HG02759 (cell line): Measurements from ENCODE around the gene FGF9.

ENCODE experiments used
- ATAC-seq: cut with Tn5 transposase; IDR thresholded peaks from one replicate; pipeline ENCODE4 v1.9.1; 2021; ENCODE audit warnings: mild to moderate bottlenecking, moderate library complexity; ENCODE audit not compliant: unreplicated experiment

The FGF9 gene

DNA sequence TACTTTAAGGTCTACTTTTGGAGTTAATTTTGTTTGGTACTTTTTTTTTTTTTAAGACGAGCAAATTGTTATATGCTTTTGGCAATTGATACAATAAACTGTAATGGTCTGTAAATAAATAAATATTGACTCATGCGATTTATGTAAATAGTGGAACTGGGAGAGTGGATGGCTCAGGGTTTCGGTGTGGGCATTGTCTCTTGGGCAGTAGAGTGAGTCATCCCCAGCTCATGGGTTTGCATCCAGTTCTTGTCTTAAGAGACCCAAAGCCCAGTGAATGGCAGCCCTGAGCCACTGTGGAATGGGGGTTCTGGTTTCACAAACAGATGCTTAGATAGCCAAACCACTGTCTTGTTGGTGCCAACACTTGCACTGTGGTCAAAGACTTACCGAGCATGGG lies 33.0 kb downstream of the FGF9 start:
- no peak for ATAC-seq

DNA sequence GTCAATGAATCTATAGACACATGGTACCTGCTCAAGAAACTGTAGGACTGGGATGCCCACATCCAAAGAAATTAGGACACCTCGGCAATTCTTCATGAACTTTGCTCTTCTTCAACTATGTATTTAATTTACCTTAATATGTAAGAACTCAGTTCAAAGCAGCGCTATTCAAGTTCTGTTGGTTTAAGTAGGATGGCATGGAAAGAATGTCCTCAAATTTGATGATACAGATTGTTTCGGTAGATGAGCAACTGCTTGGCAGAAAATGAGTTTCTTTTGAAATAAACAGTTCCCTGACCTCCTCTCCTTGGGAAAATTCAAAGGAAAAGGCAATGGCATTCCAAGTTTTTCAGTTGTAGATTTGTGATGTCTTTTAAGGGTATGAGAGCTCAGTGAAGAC lies 36.7 kb downstream of the FGF9 start:
- ATAC-seq = no peak

DNA sequence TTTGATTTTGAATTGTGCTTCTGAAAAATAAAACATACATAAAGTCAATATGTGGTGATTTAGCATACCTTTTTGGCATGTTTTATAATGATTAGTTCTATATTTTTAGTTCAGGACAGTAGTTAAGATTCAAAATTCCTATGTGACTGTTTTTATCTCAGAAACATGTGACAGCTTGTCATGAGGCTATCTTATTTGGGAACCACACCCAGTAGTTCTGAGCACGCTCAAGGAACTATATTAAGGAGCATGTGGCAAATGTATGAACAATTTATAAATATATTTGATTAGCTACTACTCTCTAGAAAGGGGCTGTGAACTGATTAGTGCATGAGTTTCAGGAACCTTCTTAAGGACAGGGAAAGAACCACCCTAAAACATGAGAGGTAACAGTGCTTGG lies 38.8 kb downstream of the FGF9 start:
- ATAC-seq = no peak

DNA sequence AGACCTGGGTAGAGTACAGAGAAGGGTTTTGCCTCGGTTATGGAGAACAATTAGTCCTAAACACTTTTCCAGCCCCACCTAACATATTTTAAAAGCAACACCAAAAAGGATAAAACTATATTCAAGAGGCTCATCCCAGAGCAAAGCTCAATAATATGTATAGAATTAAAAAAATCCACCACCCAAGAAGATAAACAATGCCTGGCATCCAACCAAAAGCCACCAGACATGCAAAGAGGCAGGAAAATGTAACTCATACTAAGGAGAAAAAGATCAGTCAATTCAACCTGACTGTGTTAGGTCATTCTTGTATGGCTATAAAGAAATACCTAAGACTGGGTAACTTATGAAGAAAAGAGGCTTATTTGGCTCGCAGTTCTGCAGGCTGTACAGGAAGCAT lies 39.3 kb downstream of the FGF9 start:
- ATAC-seq = no peak

DNA sequence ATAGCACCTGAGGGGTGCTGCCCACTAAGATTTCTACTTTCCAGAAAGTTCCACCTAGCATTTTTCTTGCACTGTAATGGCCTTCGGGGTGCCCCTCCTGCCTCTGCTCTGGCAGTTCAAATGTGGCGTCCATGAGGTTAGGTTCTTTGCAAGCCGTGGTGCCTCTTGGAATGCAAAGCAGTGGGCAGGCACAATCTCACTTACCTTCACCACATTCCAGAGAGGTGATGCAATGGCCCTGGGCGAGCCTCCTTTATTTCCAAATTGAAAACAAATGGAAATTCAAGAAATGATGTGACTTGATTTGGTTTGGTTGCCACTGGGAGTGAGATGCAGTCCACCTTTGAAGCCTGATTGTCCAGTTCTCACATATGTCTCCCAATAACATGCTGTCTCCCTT lies 46.9 kb downstream of the FGF9 start:
- ATAC-seq = no peak

DNA sequence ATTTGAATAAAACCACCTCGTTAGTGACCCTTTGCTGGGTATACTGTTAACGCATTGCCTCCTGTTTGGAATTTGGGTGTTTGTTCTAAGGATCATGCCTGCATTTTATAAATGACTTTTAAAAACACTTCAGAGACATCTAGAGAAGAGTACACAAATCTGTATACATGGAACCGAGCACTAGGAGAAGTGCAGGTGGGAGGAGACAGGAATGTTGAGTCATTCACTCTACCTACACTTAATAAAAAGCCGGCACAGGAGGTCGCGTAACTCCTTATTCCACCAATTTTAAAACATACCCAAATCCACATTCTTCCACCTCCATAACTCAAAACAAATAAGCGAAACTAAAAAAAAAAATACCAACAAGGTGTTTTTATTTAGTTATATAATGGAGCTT lies 48.6 kb downstream of the FGF9 start:
- no peak for ATAC-seq

DNA sequence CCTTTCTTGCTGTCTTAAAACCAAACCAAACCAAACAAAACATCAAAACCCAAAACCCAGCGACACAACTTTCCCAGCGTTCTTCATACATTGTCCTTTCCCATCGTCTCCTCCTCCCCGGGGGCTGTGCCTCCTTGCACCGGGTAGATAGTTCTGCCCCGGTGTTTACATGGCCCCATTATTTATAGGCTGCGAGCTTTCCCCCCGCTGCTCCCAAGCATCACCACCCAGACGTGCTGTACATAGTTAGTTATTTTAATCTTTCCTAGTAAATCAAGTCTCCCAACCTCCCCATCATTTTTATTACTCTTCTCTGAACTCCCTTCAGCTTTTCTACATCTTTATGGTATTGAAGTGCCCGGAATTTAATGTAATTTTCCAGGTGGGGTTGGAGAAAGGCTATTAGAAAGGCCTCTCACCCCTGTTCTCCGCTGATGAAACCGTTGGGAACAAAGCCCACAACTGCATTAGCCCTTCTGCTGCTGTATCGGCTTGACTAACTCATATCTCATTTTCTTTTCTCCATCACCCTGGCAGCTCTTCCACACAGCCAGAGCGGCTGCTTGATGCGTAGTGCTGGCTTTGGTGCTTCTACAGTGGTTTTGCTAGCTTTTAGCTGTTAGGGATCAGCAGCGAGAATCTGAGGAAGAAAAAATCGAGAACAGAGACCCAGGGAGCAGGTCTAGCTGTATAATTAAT lies 53.1 kb downstream of the FGF9 start:
- no peak for ATAC-seq

DNA sequence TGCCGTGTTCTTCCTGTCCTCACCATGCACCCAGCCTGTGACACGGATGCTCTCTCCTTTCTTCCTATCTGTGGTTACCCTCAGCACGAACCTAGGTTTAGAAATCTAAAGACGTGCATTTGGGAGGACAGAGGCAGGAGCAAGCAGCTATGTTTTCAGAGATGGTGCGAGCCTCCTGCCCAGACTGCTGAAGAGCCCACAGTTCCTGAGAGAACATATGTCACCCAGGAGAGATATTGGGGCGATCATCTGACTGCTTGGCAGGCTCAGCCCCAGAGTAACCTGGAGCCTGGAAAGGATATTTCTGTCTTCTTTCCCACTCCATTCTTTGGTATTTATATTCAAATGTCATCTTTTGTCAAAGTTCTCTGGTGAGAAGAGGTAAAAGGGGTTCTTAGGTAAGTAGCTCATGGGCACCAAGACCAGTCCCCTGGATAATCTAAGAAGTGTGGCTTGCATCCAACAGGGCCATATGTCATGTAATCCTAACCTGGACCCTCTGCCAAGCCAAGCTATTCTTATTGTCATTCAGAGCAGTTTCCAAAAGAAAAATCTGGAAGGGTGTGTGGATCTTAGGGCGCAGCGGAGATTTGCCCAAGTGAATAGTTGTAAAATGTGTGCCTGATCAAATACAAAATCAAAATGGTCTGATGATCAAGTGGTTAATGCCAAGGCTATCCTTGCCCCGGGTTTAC lies 59.5 kb downstream of the FGF9 start:
- no peak for ATAC-seq

DNA sequence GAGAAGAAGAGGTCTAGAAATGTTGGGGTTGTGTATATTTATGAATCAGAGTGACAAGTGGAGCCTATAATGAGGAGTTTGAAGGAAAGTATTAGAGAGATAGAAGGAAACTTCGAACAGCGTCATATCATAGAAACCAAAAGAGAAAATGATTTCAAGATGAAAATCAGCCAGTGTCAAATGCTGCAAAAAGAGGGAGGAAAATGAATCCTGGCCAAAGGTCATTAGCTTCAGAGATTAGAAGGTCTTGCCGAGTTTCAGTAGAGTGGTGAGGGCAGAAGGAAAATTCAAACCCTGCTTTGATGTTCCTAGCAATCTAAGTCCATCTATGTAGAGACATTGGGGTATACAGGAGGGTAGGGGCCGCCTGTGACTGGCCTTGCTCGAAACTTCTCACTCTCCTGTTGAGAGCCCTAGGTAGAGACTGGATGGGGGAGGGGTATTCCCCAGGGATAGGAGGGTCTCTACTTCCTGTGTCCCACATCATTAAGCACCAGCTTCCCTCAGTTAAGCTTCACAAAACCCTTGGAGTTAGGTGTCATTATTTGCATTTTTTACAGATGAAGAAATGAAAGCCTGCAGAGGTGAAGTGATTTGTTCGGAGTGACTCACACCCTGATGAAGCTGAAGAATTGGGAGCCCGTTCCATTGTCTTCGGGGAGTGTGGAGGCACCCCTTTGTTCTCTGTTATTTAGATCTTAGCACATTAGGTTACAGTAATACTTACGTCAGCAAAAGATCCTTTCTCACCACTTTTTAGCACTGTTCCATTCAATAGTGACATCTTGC lies 62.8 kb downstream of the FGF9 start:
- ATAC-seq = no peak

DNA sequence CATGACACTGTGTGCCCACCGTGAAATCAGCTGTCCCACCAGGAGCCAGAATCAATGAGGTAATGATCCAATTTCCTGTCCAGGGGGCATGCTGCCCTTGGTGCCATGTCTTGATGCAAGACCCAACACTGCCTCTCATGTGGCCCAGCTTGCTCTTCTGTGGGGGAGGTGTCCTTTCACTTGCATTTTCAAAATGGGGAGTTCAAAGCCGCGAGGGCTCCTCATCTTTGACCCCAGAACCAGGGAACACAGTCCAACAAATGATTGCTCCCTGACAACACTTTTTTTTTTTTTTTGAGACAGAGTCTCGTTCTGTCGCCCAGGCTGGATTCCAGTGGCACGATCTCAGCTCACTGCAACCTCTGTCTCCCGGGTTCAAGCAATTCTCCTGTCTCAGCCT lies 64.1 kb downstream of the FGF9 start:
- no peak for ATAC-seq

DNA sequence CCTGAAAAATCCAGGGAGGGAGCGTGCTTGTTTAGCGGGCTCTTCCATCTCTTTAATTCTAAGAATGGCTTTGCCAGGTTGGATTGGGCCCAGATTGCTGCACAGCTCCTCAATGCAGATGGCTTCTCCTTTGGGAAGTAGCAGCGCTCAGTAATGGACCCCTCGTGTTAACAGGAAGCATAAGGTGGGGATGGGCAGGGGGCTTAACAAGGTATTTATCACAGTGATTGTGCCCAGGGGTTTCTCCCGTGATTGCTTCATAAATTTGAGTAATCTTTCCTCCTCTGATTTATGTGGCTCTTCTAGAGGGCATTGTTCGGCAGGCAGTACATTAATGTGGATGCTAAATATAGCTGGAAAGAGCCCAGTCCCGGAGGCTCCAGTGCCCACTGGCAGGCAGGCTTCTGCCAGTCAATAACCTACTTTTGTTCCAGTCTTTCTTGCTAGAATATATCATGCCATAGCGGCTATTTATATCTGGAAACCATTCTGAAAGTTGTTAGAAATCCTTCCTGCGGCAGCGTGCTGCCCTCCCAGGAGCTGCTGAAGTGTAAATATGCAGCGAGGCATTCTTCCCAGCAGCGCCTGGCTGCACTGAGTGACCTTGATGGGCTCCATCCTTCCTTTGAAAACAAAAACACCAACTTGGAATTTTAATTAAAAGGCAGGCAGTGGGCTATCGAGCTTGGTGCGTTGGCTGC lies 65.0 kb downstream of the FGF9 start:
- ATAC-seq = no peak

DNA sequence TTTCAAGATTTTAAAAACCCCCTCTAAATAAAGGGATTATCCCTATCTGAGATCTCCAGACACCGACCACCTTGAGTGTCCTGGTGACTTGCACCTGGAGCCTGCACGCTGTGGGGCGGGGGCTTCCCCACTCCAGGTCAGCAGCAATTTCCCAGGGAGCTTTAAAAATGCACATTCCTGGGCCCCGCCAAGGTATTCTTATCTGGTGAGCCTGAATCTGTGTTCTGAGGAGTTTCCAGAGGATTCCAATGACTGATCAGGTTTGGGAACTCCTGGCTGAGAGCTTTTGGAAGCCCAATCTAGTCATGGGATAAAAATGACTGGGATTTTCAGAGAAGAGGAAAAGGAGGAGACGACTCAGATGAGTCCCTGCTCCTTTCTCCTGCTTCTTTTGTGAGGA lies 66.1 kb downstream of the FGF9 start:
- no peak for ATAC-seq

DNA sequence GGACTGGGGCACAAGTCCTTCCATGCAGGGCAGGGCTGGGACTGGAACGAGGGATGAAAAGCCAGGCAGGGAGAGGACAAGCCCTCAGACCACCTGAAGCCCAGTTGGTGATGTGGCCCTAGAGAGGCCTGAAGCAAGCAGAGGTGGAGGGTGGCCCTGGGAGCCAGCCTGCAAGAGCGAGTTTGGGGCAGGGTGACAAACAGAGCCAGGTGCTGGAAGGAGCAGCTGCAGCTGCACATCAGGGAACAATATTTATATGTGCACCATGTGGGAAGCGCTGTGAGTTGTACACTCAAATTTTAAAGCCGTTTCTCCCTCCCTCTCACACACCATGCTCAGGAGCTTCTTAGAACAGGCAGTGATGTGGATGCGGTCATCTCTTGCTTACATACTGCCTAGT lies 67.8 kb downstream of the FGF9 start:
- no peak for ATAC-seq

DNA sequence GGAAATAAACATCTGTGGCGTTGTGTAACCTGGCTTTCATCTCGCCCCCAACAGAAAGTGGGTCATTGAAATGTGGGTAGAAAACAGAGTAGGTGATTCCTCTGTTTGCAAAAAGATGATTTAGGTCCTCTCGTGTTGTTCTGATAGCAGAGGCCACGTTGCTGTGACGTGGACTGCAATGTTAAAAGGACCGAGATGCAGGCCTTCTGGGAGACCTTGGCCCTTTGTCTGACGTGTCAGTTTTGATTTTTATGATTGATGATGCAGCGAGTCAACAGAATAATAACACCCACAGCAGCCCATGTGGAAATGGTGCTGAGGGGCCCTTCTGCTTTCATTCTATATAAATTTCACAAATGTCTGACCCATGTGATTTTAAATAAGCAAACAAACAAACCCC lies 68.9 kb downstream of the FGF9 start:
- ATAC-seq = no peak

DNA sequence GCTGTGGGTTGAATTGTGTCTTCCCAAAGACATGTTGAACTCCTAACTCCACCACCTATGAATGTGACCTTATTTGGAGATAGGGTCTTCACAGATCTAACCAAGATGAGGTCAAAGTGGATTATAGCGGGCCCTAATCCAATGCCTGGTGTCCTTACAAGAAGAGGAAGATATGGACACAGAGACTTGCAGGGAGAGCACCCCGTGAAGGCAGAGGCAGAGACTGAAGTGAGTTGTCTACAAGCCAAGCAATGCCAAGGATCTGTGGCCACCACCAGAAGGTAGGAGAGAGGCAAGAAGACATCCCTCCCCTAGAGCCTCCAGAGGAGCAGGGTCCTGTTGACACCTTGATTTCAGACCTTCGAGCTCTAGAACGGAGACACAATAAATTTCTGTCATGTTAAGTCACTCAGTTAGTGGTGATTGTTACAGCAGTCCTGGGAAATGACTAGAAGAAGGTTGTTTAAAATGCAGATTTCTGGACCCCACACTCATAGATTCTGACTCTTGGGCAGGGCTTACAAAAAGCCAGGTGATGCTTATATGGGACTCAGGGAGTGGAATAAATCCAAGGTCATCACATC lies 70.6 kb downstream of the FGF9 start:
- no peak for ATAC-seq

DNA sequence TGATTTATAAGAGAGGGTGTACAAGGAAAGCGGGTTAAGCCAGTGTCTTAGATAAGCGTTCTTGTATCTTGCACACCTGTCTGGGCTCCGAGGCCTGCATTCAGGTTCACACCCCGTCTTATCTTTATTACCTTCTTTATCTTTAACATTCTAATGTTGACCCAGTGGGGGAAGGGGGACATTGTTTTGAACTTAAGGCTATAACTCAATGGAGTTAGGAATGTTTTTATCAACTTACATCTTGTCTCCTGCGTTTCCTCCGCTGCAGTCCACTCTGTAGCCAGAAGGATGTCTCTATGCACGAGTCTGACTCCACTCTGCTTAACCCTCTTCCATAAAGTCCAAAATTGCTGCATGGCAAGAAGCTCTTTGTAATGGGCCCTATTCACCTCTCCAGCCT lies 71.2 kb downstream of the FGF9 start:
- ATAC-seq = no peak

DNA sequence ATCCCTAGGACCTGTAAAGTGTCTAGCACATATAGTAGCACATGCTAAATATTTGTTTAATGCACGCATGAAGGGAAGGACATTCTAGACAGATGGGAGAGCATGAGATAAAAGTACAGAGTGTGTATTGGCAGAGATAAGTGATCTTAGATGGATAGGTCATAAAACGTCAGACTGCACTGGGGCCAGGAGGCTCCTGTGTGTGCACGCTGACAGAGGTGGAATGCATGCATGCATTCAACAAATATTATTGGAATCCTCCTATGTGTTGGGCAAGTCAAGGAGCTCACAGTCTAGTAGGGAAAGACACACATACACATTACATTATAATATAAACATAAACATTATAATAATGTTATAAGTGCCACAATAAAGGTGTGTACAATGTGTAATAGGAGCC lies 73.3 kb downstream of the FGF9 start:
- ATAC-seq = no peak

DNA sequence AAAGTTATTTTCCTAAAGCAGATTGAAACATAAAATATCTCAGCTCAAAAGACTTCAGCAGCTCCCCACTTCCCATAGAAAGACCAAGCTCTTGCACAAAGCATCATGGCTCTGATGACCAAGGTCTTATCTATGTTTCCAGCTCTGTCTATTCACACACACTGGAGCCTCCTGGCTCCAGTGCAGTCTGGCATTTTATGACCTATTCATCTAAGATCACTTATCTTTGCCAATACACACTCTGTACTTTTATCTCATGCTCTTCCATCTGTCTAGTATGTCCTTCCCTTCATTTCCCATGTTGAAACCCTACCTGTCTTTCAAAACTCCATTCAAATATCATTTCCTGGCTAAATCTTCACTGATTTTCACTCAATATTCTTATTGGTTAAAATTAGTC lies 74.4 kb downstream of the FGF9 start:
- no peak for ATAC-seq

DNA sequence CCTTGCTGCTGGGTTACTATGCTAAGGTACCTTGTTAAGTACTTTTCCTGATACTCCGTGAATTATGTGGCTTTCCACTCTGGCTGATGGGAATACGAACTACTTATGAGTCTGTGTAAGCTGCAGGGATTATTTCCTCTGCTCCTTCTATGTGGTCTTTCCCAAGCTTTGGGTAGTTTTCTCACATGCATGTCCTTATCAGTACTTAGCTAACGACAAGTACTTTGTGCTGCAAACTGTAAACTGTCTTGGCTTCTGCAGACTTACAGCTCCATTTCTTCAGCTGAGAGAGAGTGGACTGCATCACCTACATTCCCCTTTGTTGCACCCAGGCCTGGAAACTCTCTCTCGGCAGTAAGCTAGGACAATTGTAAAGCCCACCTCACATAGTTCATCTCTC lies 76.6 kb downstream of the FGF9 start:
- no peak for ATAC-seq

DNA sequence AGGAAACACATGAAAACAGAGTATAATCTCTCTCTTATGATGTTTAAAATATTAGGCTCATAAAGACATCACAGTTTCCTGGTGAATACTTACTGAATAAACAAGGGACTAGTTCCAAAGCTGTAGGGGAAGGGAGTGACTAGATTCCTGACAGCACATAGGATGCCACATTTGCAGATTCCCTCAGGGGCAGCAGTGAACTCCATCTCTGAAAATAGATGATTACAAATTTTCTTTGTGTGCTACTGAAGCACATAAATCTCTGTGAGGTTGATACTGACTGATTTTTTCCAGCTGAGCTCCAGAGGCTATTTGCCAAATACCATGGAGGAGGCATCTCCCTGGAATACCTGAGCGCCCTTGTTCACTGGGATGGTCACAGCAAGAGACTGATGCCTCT lies 77.3 kb downstream of the FGF9 start:
- ATAC-seq = no peak

DNA sequence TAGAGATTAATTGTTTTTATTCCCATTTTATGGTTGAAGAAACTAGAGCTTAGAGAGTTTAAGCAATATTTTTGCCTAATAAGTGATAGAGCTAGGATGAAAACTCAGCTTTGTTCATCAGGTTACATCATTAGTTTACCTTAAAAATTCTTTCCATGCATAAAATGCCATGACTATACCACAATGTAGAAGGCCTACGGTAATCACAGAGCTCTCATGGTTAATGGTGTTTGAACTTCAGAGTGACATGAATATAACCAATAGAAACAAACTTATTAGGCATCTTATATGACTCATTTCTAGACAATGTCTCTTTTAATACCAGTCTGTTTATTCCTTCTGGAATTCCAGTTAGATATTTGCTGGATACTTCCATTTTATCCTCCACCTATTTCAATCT lies 78.5 kb downstream of the FGF9 start:
- ATAC-seq = no peak
